Ishikawa (cell line): ENCODE results near the gene SELENOP.

ENCODE experiments used
- CEBPB ChIP-seq: IDR thresholded peaks from 2 replicates; pipeline ENCODE4 v1.6.1; 2012
- CREB1 ChIP-seq: IDR thresholded peaks from 2 replicates; pipeline ENCODE4 v1.6.1; 2012; ENCODE audit warnings: low read depth
- EGR1 ChIP-seq: IDR thresholded peaks from 2 replicates; pipeline ENCODE4 v1.6.1; 2012
- EP300 ChIP-seq: IDR thresholded peaks from 2 replicates; pipeline ENCODE4 v1.6.1; 2012; ENCODE audit warnings: borderline replicate concordance
- FOXM1 ChIP-seq: IDR thresholded peaks from 2 replicates; pipeline ENCODE4 v1.6.1; 2012; ENCODE audit warnings: low read depth, borderline replicate concordance
- NFIC ChIP-seq: IDR thresholded peaks from 2 replicates; pipeline ENCODE4 v1.6.1; 2012
- RAD21 ChIP-seq: IDR thresholded peaks from 2 replicates; pipeline ENCODE4 v1.6.1; 2012; ENCODE audit warnings: low read depth
- TAF1 ChIP-seq: IDR thresholded peaks from 2 replicates; pipeline ENCODE4 v1.6.1; 2012; ENCODE audit warnings: low read depth, mild to moderate bottlenecking
- TCF12 ChIP-seq: IDR thresholded peaks from 2 replicates; pipeline ENCODE4 v1.6.1; 2012; ENCODE audit warnings: low read depth
- TEAD4 ChIP-seq: IDR thresholded peaks from 2 replicates; pipeline ENCODE4 v1.6.1; 2012
- YY1 ChIP-seq: IDR thresholded peaks from 2 replicates; pipeline ENCODE4 v1.6.1; 2012; ENCODE audit warnings: low read depth
- TF ChIP-seq, protein P1 (sequence below): IDR thresholded peaks from 2 replicates; pipeline ENCODE4 v1.6.1; 2012
- TF ChIP-seq, protein P2 (sequence below): IDR thresholded peaks from 2 replicates; pipeline ENCODE4 v1.6.1; 2012
- TF ChIP-seq, protein P3 (sequence below): IDR thresholded peaks from 2 replicates; pipeline ENCODE4 v1.6.1; 2012; ENCODE audit warnings: low read depth, mild to moderate bottlenecking

DNA sequence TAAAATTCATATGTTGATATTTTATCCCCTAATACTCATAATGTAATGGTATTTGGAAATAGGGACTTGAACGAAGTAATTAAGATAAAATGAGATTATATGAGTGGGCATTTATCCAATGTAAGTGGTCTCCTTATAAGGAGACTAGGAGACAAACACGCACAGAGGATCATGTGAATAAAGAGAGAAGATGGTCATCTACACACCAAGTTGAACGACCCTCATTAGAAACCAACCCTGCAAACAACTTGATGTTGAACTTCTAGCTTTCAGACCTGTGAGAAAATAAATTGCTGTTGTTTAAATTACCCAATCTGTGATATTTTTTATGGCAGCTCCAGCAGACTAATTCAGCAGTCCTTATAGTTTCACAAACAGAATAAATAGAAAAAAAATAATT is 27.5 kb upstream of the SELENOP start:
- TF ChIP-seq, protein P1, sequence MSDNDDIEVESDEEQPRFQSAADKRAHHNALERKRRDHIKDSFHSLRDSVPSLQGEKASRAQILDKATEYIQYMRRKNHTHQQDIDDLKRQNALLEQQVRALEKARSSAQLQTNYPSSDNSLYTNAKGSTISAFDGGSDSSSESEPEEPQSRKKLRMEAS: no peak
- TF ChIP-seq CEBPB (no peak), YY1 (no peak), RAD21 (no peak), EGR1 (no peak), NFIC (no peak), EP300 (no peak), TAF1 (no peak), TEAD4 (no peak), CREB1 (no peak), TCF12 (no peak), FOXM1 (no peak)
- TF ChIP-seq, protein P2, sequence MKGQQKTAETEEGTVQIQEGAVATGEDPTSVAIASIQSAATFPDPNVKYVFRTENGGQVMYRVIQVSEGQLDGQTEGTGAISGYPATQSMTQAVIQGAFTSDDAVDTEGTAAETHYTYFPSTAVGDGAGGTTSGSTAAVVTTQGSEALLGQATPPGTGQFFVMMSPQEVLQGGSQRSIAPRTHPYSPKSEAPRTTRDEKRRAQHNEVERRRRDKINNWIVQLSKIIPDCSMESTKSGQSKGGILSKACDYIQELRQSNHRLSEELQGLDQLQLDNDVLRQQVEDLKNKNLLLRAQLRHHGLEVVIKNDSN: no peak
- TF ChIP-seq, protein P3, sequence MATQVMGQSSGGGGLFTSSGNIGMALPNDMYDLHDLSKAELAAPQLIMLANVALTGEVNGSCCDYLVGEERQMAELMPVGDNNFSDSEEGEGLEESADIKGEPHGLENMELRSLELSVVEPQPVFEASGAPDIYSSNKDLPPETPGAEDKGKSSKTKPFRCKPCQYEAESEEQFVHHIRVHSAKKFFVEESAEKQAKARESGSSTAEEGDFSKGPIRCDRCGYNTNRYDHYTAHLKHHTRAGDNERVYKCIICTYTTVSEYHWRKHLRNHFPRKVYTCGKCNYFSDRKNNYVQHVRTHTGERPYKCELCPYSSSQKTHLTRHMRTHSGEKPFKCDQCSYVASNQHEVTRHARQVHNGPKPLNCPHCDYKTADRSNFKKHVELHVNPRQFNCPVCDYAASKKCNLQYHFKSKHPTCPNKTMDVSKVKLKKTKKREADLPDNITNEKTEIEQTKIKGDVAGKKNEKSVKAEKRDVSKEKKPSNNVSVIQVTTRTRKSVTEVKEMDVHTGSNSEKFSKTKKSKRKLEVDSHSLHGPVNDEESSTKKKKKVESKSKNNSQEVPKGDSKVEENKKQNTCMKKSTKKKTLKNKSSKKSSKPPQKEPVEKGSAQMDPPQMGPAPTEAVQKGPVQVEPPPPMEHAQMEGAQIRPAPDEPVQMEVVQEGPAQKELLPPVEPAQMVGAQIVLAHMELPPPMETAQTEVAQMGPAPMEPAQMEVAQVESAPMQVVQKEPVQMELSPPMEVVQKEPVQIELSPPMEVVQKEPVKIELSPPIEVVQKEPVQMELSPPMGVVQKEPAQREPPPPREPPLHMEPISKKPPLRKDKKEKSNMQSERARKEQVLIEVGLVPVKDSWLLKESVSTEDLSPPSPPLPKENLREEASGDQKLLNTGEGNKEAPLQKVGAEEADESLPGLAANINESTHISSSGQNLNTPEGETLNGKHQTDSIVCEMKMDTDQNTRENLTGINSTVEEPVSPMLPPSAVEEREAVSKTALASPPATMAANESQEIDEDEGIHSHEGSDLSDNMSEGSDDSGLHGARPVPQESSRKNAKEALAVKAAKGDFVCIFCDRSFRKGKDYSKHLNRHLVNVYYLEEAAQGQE: no peak
